CD1c-positive myeloid dendritic cell (primary cell): ENCODE data around the gene IFNA4.
"Not testable (repeated sequence)": the region's sequence is repeated elsewhere in the genome, so short reads cannot be mapped to it uniquely, and the experiment has no call there.

Experiments
- DNase-seq: peaks from one replicate; pipeline ENCODE4 v3.0.0-alpha.2; 2016; ENCODE audit errors: extremely low spot score

The IFNA4 gene

DNA sequence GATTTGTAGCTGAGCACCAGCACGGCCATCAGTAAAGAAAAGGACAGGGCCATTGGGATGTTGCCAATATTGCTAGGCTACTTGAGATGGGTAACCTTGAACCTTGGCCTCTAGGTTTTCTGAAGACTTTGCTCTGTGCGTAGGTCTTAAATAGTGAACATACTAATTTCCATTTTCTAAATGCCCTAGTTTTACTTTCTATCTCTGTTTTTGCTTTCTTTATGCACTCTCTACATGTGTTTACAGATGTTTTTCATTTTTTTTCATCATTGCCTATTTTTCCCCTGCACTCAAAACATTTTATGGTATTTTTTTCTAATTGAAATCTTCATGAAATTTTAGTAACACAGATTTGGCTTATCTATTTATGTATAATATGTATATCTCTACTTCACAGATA is 20.8 kb downstream of the IFNA4 start, which contains the start of gene IFNA21:
Gene IFNA21, minus strand, starts transcription at position 101 of the 400 bp plus-strand sequence. Its CDS starts 48 bp downstream, at position 53.
- not testable (repeated sequence) for DNase-seq

DNA sequence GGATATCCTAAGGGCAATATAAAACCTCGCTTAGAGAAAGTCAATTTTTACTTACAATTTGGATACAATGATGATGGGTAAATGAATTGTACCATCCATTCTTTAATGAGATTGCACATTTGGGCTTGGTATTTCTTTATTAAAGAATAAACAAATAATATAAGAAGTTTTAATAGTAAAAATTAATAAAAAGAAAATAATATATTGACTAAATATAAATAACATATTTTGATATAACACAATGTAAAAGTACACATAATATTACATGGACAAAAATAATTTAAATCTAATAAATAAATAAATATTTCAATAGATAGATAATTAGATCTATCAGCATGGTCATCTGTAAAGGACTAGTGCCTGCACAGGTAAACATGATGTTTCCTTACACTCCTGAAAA is 21.9 kb downstream of the IFNA4 start:
- DNase-seq = no peak

DNA sequence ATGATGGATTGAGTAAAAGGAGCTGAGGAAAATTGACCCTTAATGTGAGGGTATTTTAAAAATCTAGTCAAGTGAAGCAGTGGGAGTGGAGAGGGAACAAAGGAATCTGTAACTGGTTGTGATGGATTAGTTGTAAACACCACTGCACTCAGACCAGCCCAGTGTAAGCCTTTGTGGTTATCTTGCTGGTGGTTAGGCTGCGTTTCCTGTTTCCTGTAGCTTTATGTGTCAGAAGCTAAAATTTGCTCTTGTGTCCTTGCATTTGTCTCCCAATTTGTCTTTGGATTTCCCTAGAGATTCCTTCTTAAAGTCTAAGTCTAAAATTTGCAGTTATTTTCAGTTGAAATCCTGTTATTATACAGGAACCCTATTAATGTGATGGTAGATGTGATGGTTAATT is 27.2 kb downstream of the IFNA4 start:
- DNase-seq = peak; percentile 24

DNA sequence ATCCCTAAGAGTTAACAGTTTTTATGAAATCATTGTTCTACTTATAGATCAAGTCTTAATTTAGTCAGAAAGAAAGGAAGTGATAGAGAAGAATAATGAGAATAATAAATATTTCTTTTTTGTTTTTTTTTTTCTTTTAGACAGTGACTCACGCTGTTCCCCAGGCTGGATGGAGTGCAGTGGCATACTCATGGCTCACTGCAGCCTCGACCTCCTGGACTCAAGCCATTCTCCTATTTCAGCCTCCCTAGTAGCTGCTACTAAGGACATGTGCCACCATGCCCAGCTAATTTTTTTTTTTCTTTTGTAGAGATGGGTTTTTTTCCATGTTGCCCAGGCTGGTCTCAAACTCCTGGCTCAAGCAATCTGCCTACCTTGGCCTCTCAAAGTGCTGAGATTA is 31.9 kb downstream of the IFNA4 start:
- DNase-seq = no peak

DNA sequence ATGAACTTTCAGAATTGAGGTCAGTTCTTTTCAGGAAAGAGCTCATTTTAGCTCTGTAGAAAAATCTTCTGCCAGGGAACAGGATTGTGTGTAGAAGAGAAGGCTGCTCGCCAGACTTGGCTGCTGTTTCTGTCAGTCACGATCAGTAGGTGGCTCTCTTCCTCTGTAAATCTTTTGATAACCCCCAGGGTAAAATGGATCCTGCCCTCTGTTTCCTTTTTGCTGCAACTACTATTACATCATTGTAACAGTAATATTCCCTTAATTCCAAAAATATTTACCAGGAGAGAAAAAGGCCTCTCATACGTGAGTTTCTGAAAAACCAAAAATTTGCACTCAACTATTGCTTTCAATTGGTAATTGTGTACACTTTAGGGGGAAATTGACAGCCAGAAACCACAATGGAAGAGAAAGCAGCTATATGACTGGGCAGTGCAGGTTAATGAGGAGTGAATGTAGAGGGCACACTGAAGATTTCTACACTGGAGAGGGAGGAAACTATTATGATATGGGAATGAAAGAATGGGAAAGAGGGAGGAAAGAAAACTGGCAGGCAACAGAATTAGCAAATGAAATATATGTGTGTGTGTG is 33.3 kb downstream of the IFNA4 start:
- peak; percentile 15 for DNase-seq

DNA sequence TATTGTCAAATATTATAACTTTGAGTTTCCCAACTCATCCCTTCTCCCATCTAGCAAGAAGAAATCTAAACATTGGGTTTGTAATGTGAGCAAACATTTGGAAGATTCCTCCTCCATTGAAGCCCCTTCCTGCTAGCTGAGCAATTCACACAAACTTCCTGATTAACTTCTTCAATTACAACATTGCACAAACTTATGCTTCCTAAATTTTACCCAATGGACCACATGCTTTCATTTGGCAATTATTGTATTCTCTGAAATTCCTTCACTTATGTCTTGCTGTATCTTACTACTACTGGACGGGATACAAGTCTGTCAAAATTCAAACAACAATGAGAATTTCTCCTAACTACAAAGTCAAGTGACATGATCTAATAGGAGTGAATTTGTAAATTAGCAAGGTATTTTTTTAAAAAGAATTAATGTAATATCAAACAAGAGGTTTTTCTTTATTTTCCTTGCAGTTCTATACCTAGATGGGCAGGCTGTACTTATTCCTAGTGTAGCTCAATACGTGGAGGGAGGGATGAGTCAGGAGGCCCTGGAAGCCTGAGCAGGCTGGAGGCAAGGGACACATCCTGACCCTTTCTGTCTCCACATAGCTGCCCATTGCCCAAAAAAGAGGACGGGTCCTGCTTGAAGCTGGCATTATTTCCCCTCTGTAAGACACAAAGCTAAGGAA is 33.9 kb downstream of the IFNA4 start:
- DNase-seq = peak; percentile 50

DNA sequence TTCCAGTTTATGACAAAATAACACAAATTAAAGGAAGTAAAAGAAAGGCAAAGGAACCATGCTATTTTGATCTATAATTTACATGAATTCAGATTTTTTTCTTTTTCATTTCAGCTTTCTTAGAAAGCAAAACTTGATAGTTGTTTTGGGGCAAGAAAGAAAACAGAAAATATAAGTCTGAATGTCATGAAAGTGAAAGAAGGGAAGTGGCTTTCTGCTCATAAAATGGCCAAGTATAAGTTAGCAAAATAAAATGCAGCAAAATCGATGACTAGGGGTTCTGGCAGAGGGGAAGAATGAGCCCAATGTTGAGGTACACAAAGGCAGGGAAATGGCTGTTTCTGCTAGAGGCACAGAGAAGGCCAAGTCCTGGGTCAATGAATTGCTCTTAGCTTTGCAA is 42.8 kb downstream of the IFNA4 start:
- no peak for DNase-seq

DNA sequence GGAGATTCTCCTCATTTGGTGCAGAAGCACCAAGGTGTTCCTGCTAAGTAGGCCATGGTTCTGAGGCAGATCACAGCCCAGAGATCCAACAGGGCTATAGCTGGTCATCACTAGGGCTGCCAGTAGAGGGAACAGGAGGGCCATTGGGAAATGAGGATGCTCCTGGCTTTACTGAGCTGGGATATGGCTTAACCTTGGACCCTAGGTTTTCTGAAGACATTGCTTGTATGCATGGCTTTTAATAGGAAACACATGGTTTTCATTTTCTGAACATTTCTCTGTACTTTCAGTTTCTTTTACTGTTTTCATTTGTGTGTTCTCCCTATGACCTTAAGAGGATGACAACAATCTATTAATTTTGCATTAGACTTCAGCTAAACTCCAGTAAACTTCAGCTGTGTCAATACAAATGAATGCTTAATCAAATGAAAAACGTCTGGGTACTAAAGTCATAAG is 45.9 kb downstream of the IFNA4 start, which contains the start of gene IFNW1:
Gene IFNW1, minus strand, starts transcription at position 406 of the 456 bp plus-strand sequence. Its CDS starts 262 bp downstream, at position 144.
- DNase-seq = no peak

DNA sequence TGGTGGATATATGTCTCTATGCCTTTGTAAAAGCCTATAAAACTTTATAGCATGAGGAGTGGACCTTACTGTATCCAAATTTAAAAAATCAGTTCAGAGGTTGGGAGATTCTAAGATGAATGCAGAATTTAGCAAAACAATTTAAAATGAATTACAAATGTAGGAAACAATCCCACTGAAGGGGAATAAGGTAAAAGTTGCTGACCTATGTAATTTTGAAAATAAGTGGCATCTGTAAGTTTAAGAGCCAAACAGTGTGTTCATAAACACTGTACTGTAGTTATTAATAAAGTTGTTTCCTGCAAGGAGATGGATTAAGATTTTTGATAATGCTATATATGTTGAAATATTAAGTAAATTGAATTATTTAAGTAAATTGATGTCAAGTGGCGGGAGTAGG is 50.4 kb downstream of the IFNA4 start:
- DNase-seq = no peak
